ENCODE measurements around the gene FLNB. TPM values are rescaled to one million over a fixed set of nuclear protein-coding genes. Genes with fewer than 3 reads are reported as not detected.
A peak's percentile ranks its signal among the peaks of the same experiment; 100 is the strongest.

FLNB gene
- total RNA-seq, 1 experiment from 2014 or later: 83.4 TPM

- Histone ChIP-seq H2AK5ac (ENCODE audit: insufficient read length, low read length) (no peak overlapping the region), H3T11ph (ENCODE audit: low read length) (no peak overlapping the region), H3K23ac (ENCODE audit: insufficient read length, low read depth, low read length) (no peak overlapping the region), H4K91ac (ENCODE audit: insufficient read length, low read depth, low read length) (no peak overlapping the region), H3K56ac (ENCODE audit: insufficient read length, low read depth, low read length) (no peak overlapping the region), H3K4ac (ENCODE audit: low read depth, low read length) (no peak overlapping the region), H3K79me2 (ENCODE audit: insufficient read depth, low read length) (no peaks in the 10 kb centered on the region), H3K27me3 (ENCODE audit: insufficient read depth, low read length) (no peaks in the 10 kb centered on the region), H2BK5ac (ENCODE audit: insufficient read length, low read length) (no peak overlapping the region), H3K27ac (ENCODE audit: insufficient read length, low read depth, low read length) (no peak overlapping the region), H3K79me1 (ENCODE audit: insufficient read depth, low read depth, low read length, poor library complexity, severe bottlenecking) (no peaks in the 10 kb centered on the region), H2BK12ac (ENCODE audit: insufficient read length, low read depth, low read length) (no peak overlapping the region), H3K14ac (ENCODE audit: insufficient read depth, low read length) (peak overlapping the region; percentile 44), H3K23me2 (ENCODE audit: insufficient read length, low read depth, low read length, poor library complexity, severe bottlenecking) (peaks cover 4% of the 10 kb centered on the region), H3K18ac (ENCODE audit: insufficient read length, low read depth, low read length) (peak overlapping the region; percentile 59), H3K4me1 (ENCODE audit: insufficient read depth, low read length) (peaks cover 3% of the 10 kb centered on the region; the same call in 1 of the 2 replicates), H3K9ac (ENCODE audit: extremely low read depth, insufficient read length, low read length) (no peak overlapping the region), H2BK20ac (ENCODE audit: low read depth, low read length, poor library complexity, severe bottlenecking) (no peak overlapping the region), H2AFZ (ENCODE audit: low read length) (no peak overlapping the region), H3K9me3 (ENCODE audit: control insufficient read depth, low read depth, low read length) (no peaks in the 10 kb centered on the region), H2BK15ac (ENCODE audit: low read depth, low read length) (no peak overlapping the region), H4K5ac (ENCODE audit: insufficient read length, low read depth, low read length) (no peak overlapping the region), H4K8ac (replicated peaks; ENCODE audit: insufficient read length, low read depth, low read length) (no peak overlapping the region), H4K20me1 (ENCODE audit: control insufficient read depth, insufficient read depth, insufficient read length) (no peaks in the 10 kb centered on the region), H3K4me2 (ENCODE audit: insufficient read depth, insufficient read length, low read length) (peak overlapping the region; percentile 27), H2BK120ac (ENCODE audit: low read depth, low read length, poor library complexity, severe bottlenecking) (no peak overlapping the region)
- H3K27me3 Mint-ChIP-seq (ENCODE audit: low read depth): peaks cover 19% of the 10 kb centered on the region
- no CpG with 5 or more reads among the region's 46 CpGs for WGBS (ENCODE audit: extremely low coverage, insufficient read length, low lambda C conversion rate)
- no peak overlapping the region for H3K27ac Mint-ChIP-seq
- peak overlapping the region; percentile 64 to 73 for H3K4me3 Mint-ChIP-seq
- TF ChIP-seq CTCF (conservative IDR thresholded peaks at IDR 0.05): peak; percentile 98
- peak; percentile 91 for DNase-seq
- peaks cover 26 to 38% of the 10 kb centered on the region in 2 experiments for H3K4me1 Mint-ChIP-seq
- H3K36me3 Mint-ChIP-seq (ENCODE audit: insufficient read depth in 1 of 3, low read depth in 3 of 3): no peaks in the 10 kb centered on the region
- H3K9me3 Mint-ChIP-seq: no peaks in the 10 kb centered on the region
These were observed 169.7 kb downstream of the FLNB start for GRCh38 chr3:58177747-58178527.

Measured in H9 (cell line).